KOPT-K1 (cell line): ENCODE measurements around the gene ONECUT3.
A peak's percentile ranks its signal among the peaks of the same experiment; 100 is the strongest.

ENCODE experiments used
- H3K27ac ChIP-seq: fragments of 200-600 bp; sonication (generic); 2 replicates; pipeline ENCODE4 v1.5.1; 2016; ENCODE audit warnings: antibody characterized with exemption, mild to moderate bottlenecking, low read depth, low read length; ENCODE audit not compliant: poor library complexity, severe bottlenecking
- H3K36me3 ChIP-seq: fragments of 200-600 bp; sonication (generic); 2 replicates; pipeline ENCODE4 v1.5.1; 2017; ENCODE audit warnings: antibody characterized with exemption, mild to moderate bottlenecking, low read length, moderate library complexity; ENCODE audit not compliant: insufficient read depth
- H3K9me3 ChIP-seq: fragments of 200-600 bp; sonication (generic); 2 replicates; pipeline ENCODE4 v1.5.1; 2017; ENCODE audit warnings: antibody characterized with exemption, low read length, mild to moderate bottlenecking; ENCODE audit not compliant: insufficient read depth, poor library complexity, severe bottlenecking

ONECUT3 gene

GRCh38 chr19:1806184-1807029 is 53.1 kb downstream of the ONECUT3 start:
- Histone ChIP-seq H3K9me3 (no peaks in the 10 kb centered on the region), H3K36me3 (peaks cover 59% of the 10 kb centered on the region), H3K27ac (no peak overlapping the region)

DNA sequence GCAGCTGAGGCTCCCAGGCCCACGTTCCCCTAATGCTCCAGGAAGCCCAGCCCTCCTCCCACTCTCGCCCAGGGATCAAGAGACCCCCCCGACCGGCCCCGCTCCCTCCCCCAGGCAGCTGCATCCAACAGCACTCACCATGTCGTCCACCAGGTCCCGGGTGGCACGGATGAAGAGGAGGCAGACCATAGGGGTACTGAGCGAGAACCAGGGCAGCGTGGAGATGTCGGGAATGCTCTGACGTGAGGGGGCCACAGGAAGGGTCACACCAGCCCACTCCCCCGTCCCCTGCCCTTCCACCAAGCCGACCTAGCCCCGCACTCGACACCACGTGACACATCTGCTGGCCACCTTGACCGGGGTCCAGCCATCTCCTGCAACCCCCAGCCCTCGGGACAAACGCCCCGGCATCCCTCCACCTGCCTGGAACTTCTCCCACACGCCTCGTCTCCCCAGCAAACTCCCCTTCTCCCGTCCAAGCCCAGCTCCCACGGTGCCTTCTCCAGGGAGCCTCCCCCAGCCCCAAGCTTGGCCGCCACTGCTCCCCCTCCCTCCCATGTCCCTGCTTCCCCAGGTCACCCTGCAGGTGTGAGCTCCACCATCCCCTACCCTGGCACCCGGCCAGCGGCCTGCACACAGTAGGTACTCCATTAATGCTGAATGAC is 53.9 kb downstream of the ONECUT3 start:
- peaks cover 59% of the 10 kb centered on the region for H3K36me3 ChIP-seq
- no peak overlapping the region for H3K27ac ChIP-seq
- no peaks in the 10 kb centered on the region for H3K9me3 ChIP-seq

GRCh38 chr19:1807695-1808394 is 54.5 kb downstream of the ONECUT3 start:
- Histone ChIP-seq H3K36me3 (peaks cover 53% of the 10 kb centered on the region), H3K9me3 (no peaks in the 10 kb centered on the region), H3K27ac (no peak overlapping the region)

DNA sequence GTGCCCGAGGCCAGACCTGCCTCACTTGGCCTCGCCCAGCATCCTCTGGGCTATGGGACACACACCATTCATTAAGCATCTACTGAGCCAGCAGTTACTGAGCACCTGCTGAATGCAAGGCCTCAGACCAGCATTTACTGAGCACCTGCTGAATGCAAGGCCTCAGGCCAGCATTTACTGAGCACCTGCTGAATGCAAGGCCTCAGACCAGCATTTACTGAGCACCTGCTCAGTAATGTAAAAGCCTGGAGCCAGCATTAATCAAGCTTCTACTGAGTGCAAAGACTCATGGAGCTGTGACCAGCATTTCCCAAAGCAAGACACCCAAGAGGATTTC is 55.1 kb downstream of the ONECUT3 start:
- Histone ChIP-seq H3K27ac (no peak overlapping the region), H3K9me3 (no peaks in the 10 kb centered on the region), H3K36me3 (peaks cover 48% of the 10 kb centered on the region)

DNA sequence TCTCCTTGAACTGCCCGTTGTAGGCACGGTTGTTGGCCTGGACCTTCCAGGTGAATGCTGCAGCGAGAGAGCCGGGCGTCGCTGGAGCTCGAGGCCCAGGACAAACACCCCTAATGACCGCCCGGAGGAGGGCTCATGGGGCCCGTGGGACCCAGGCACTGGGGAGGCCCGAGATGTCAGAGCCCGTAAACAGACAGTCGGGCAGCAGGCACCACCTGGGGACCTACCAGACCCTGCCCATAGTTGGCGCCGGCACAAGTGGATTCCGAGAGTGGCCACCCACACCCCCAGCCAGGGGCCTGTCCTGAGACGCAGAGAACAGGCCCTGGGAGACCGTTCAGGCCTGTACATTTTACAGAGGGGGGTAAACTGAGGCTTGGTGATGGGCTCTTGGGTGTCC is 56.4 kb downstream of the ONECUT3 start:
- Histone ChIP-seq H3K36me3 (peaks cover 43% of the 10 kb centered on the region), H3K9me3 (no peaks in the 10 kb centered on the region)

DNA sequence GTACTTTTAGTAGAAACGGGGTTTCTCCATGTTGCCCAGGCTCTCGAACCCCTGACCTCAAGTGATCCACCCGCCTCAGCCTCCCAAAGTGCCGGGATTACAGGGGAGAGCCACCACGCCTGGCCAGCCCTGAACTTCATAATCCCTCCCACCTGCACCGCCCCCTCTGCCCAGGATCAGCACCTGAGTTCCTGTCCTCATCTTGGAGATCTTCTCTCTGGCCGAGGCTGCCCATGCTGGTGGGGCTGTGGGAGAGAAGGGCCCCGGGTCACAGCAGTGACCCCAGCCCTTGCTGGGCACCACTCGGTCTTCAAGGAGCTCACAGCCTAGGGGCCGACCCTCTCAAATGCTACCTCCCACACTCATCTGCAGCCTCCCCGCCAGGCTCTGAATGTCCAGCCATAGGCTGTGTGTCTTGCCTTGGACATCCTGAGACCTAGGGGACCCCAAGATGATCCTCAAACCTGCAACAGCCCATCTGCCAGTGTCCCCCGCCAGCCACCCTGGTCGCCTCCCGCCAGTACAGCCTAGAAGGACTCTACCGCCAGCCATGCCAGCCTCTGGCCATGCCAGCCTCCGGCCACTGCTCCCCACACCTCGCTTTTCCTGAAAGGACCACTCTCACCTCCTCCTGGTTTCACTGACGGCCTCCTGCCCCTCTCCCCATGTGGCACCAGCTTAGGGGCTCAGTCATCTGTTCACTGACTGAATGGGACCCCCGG is 57.3 kb downstream of the ONECUT3 start:
- Histone ChIP-seq H3K9me3 (no peaks in the 10 kb centered on the region), H3K27ac (peak overlapping the region; percentile 58), H3K36me3 (peaks cover 42% of the 10 kb centered on the region)

More for the DNA sequence above, 56.4 kb downstream of the ONECUT3 start:
- no peak overlapping the region for H3K27ac ChIP-seq

DNA sequence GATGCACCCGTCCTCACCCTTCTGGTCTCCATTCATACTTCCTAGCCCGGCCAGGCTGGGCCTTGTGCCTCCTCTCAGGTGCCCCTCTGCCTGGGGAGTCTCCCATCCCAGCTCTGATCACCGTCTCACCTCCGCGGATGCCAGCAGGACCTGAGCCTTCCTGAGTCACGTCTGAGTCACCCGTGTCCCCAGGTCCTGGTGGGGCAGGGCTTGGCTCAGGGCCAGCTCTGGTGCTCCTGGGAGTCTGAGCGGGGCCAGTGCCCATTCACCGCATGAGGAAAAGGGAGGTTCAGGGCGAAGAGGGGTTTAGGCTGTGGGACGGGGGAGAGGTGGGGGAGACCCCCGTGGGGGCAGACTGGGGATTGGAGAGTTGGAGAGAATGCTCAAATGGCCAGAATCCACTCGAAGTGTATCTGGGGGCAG is 58.2 kb downstream of the ONECUT3 start:
- H3K27ac ChIP-seq: peak overlapping the region; percentile 58
- H3K36me3 ChIP-seq: peaks cover 41% of the 10 kb centered on the region
- H3K9me3 ChIP-seq: no peaks in the 10 kb centered on the region

- Histone ChIP-seq H3K9me3 (no peaks in the 10 kb centered on the region), H3K36me3 (peaks cover 43% of the 10 kb centered on the region), H3K27ac (peak within 1 kb of the TSS; percentile 58)
These were observed 58.7 kb downstream of the ONECUT3 start, which contains the start of gene ATP8B3 for GRCh38 chr19:1811942-1812425. TSS of gene ATP8B3 (minus strand) at chr19:1812276. CDS start at chr19:1811736, 540 bp downstream.

- Histone ChIP-seq H3K9me3 (no peaks in the 10 kb centered on the region), H3K27ac (peak overlapping the region; percentile 58), H3K36me3 (peaks cover 43% of the 10 kb centered on the region)
These were observed 59.3 kb downstream of the ONECUT3 start for GRCh38 chr19:1812426-1813191.

- Histone ChIP-seq H3K36me3 (peaks cover 43% of the 10 kb centered on the region), H3K9me3 (no peaks in the 10 kb centered on the region), H3K27ac (peak overlapping the region; percentile 58)
These were observed 60.2 kb downstream of the ONECUT3 start for GRCh38 chr19:1813192-1814182.

GRCh38 chr19:1814391-1814790 is 61.1 kb downstream of the ONECUT3 start:
- H3K36me3 ChIP-seq: peaks cover 49% of the 10 kb centered on the region
- H3K27ac ChIP-seq: no peak overlapping the region
- H3K9me3 ChIP-seq: no peaks in the 10 kb centered on the region

DNA sequence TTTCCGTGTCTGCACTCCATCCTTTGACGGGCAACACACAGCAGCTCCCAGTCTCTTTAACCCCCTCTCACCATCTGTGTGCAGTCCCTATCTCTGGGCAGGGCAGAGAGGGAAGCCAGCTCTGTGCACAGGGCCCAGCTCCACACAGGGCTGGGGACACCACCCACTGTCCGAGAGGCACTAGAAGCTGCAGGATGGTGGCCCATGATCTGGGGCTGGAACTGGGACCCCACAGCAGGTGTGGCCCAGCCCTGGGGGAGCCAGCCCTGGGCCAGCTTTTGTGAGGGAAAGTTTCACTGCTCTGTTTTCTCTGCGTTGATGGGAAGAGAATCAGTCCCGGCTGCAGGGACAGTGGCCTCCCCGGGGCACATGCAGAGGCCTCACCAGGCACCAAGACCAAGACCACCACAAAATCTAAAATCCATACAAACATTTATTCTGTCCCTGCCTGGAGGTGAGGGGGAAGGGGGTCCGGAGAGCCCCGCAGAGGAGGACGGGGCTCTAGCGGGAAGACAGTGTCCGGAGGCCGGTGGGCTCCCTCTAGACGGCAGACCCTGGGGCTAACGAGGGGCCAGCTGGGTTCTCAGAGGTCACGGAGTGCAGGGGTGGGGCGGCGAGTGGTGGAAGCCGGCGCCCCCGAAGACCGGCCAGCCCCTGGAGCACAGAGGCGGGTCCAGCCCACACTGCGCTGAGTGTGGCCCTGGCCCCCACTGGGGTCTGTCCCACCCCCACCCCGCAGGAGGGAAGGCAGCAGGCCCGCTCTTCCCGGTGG is 61.7 kb downstream of the ONECUT3 start:
- peaks cover 55% of the 10 kb centered on the region for H3K36me3 ChIP-seq

More for the DNA sequence above, 61.7 kb downstream of the ONECUT3 start:
- H3K9me3 ChIP-seq: no peaks in the 10 kb centered on the region
- no peak overlapping the region for H3K27ac ChIP-seq
